ENCODE data around the gene TUBD1.

DNA sequence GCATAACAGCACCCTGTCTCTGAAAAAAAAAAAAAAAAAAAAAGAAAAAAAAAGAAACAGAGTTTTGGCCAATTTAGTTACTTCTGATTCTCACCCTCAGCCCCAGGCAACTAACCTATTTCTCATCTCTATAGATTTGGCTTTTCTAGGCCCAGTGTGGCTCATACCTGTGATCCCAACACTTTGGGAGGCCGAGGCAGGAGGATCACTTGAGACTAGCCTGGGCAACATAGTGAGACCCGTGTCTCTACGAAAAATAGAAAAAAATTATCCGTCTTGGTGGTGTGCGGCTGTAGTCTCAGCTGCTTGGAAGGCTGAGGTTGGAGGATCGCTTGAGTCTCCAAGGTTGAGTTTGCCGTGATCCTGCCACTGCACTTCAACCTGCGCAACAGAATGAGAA lies 8.9 kb upstream of the TUBD1 start:
- TF ChIP-seq YY1 (IDR thresholded peaks at IDR 0.05; ENCODE audit: insufficient read depth, insufficient read length) (no peak), ZNF274 (IDR thresholded peaks at IDR 0.05; ENCODE audit: low read depth, low read length) (no peak)

Data from NT2/D1 (cell line).